AG09319 (cell line): ENCODE data around the gene PRRT1B.
"Not testable (repeated sequence)": the region's sequence is repeated elsewhere in the genome, so short reads cannot be mapped to it uniquely, and the experiment has no call there.

Experiments
- DNase-seq: peaks from one replicate; pipeline ENCODE4 v3.0.0-alpha.2; 2010; ENCODE audit warnings: low read depth; ENCODE audit errors: extremely low read depth
- TF ChIP-seq, protein P1 (sequence below): IDR thresholded peaks from 2 replicates; pipeline ENCODE4 v1.5.1; 2011; ENCODE audit warnings: low read depth, mild to moderate bottlenecking, inconsistent platforms, low read length, moderate library complexity

Gene PRRT1B

DNA sequence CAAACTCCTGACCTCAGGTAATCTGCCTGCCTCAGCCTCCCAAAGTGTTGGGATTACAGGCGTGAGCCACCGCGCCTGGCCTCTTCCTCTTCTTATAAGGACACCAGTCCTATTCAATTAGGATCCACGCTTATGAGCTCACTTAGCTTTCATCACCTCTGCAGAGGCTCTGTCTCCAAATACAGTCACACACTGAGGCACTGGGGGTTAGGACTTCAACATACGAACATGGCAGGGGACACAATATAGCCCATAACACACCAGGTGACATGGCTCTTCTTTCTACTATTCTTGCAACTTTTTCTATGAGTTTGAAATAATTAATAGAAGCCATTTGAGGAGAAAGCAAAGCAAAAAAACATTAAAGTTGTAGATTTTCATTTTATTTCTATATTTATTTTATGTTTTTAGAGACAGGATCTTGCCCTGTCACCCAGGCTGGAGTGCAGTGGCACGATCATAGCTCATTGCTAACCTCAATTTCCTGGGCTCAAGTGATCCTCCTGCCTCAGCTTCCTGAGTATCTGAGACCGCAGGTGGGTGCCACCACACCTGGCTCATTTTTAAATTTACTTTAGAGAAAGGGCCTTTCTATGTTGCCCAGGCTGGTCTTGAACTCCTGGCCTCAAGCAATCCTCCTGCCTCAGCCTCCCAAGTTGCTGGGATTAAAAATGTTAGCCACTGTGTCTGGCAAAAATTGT lies 6.0 kb upstream of the PRRT1B start:
- no peak for DNase-seq
- TF ChIP-seq, protein P1, sequence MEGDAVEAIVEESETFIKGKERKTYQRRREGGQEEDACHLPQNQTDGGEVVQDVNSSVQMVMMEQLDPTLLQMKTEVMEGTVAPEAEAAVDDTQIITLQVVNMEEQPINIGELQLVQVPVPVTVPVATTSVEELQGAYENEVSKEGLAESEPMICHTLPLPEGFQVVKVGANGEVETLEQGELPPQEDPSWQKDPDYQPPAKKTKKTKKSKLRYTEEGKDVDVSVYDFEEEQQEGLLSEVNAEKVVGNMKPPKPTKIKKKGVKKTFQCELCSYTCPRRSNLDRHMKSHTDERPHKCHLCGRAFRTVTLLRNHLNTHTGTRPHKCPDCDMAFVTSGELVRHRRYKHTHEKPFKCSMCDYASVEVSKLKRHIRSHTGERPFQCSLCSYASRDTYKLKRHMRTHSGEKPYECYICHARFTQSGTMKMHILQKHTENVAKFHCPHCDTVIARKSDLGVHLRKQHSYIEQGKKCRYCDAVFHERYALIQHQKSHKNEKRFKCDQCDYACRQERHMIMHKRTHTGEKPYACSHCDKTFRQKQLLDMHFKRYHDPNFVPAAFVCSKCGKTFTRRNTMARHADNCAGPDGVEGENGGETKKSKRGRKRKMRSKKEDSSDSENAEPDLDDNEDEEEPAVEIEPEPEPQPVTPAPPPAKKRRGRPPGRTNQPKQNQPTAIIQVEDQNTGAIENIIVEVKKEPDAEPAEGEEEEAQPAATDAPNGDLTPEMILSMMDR: no peak

- TF ChIP-seq, protein P1: no peak
- no peak for DNase-seq
Observed at GRCh38 chr9:131543141-131543540, 2.2 kb upstream of the PRRT1B start.

DNA sequence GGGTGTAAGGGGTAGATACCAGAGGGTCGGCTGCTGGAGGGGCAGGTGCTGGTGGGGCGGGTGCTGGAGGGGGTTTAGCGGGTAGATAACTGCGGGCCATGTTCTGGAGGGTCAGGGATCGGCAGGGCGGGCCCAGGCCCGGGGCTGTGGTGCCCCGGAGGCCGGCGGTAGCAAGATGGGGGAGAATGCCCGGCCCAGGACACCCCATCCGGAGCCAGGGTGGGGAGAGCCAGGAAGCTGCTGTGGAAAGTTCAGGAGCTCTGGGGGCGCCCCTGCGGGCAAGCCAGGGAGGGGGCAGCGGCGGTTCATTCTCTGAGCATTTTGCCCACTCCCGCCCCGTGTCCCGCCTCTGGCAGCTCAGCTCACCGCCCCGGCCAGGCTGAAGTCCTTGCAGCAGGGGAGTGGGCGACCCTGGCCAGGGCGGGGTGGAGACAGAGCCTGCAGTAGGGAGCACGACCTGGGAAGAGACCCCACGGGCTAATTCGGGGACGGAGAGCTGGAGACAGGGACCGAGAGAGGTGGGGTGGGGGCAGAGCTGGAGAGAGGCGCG lies 538 bp downstream of the PRRT1B start:
- no peak for DNase-seq
- TF ChIP-seq, protein P1: no peak

- no peak for DNase-seq
Observed at GRCh38 chr9:131546336-131547084, 1.2 kb downstream of the PRRT1B start.

GRCh38 chr9:131549186-131549585 lies 3.9 kb downstream of the PRRT1B start:
- DNase-seq: not testable (repeated sequence)

More at GRCh38 chr9:131546336-131547084, 1.2 kb downstream of the PRRT1B start:
- TF ChIP-seq, protein P1: no peak; the same call in 1 of the 2 replicates

- not testable (repeated sequence) for DNase-seq
Observed at GRCh38 chr9:131550465-131550864, 5.1 kb downstream of the PRRT1B start.

GRCh38 chr9:131552030-131552429 lies 6.7 kb downstream of the PRRT1B start:
- no peak for DNase-seq
- TF ChIP-seq, protein P1: no peak

DNA sequence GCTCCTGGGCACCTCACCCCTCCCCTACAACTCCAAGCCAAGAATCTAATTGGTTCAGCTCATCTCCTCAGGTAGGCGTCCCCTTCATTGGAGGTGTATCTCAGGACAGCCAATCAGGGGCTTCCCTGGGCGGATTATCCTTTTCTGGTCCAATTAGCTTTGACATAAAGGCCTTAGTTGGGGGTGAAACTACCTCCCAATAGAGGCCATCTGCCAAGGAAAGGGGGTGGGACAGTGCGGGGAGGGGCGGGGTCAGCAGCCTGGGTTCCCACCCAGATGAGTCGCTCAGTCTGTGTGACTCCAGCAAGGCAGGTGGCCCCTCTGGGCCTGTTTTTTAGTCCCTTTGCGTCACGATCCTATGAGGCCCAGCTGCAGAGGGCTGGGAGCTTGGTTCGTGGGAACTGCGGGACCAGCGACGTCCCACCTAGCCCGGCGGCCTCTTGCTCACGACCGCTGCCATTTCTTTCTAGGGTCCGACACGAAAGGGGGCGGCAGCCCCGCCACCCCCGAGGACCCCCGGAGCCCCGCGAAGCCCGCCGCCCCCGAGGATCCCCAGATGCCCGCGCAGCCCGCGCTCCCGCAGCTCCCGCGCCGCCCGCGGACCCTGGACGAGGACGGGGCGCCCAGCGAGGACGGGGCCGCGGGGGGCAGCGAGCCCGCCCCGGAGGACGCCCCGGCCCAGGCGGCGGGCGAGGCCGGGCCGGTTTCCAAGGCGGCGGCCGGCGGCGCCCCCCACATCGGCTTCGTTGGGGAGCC lies 8.9 kb downstream of the PRRT1B start:
- DNase-seq: no peak
- TF ChIP-seq, protein P1: no peak
